Activated T-cell treated with anti-CD3 and anti-CD28 coated beads, Interleukin-2, amount 50 U/mL, for 72 hours (primary cell): ENCODE results near the gene KMT2C. TPM values are rescaled to one million over a fixed set of nuclear protein-coding genes. Genes with fewer than 3 reads are reported as not detected.

Experiments used
- ATAC-seq, 2 donors: fragments of 150-1000 bp; cut with Tn5 transposase; replicated peaks in 1 of 2; 2 replicates each; pipeline ENCODE4 v1.10.0; 2021; ENCODE audit warnings: moderate library complexity in 2 of 2, mild to moderate bottlenecking in 1 of 2
- DNase-seq, 2 donors: peaks; one replicate each; pipeline ENCODE4 v3.0.0; 2021 to 2022; ENCODE audit warnings: mixed read lengths in 1 of 2
- H3K27ac Mint-ChIP-seq: one replicate; pipeline ENCODE4 v1.8.0; 2022; ENCODE audit warnings: mild to moderate bottlenecking, moderate library complexity, mixed read lengths
- H3K27me3 Mint-ChIP-seq: one replicate; pipeline ENCODE4 v1.8.0; 2022; ENCODE audit warnings: low read depth, mixed read lengths
- H3K36me3 Mint-ChIP-seq, 2 donors: one replicate each; pipeline ENCODE4 v1.8.0; 2022; ENCODE audit warnings: mixed read lengths in 2 of 2, mild to moderate bottlenecking in 1 of 2; ENCODE audit not compliant: insufficient read depth in 2 of 2
- H3K4me1 Mint-ChIP-seq: one replicate; pipeline ENCODE4 v1.8.0; 2022; ENCODE audit warnings: low read depth, mixed read lengths
- H3K4me3 Mint-ChIP-seq, 2 donors: one replicate each; pipeline ENCODE4 v1.8.0; 2022; ENCODE audit warnings: mild to moderate bottlenecking in 2 of 2, mixed read lengths in 2 of 2, moderate library complexity in 2 of 2
- H3K9me3 Mint-ChIP-seq, 2 donors: one replicate each; pipeline ENCODE4 v1.8.0; 2022; ENCODE audit warnings: mixed read lengths in 2 of 2
- total RNA-seq, 2 donors: library from RNA; stranded (reverse); gene quantifications; one replicate each; pipeline ENCODE4 v1.2.3, GENCODE V29; 2022

The KMT2C gene
- total RNA-seq, 2 donors from 2014 or later: 55.6 to 60.2 TPM

GRCh38 chr7:152137476-152138025, 298.3 kb downstream of the KMT2C start:
- no peaks in the 10 kb centered on the region for H3K27me3 Mint-ChIP-seq
- no peak overlapping the region for H3K27ac Mint-ChIP-seq
- H3K4me3 Mint-ChIP-seq: no peak overlapping the region
- peaks cover 3% of the 10 kb centered on the region for H3K4me1 Mint-ChIP-seq
- H3K9me3 Mint-ChIP-seq: no peaks in the 10 kb centered on the region
- ATAC-seq (no peak), DNase-seq (no peak)
- H3K36me3 Mint-ChIP-seq: peaks cover 3 to 24% of the 10 kb centered on the region in 2 donors

- Mint-ChIP-seq H3K27ac (no peak overlapping the region), H3K4me3 (no peak overlapping the region), H3K36me3 (peaks cover 3 to 22% of the 10 kb centered on the region in 2 donors)
Measured at GRCh38 chr7:152136686-152137085, 299.1 kb downstream of the KMT2C start.

GRCh38 chr7:152133804-152134203, 302.0 kb downstream of the KMT2C start:
- H3K27me3 Mint-ChIP-seq: no peaks in the 10 kb centered on the region
- ATAC-seq: peak in 1 of 2 donors; percentile 7
- no peak for DNase-seq
- no peak overlapping the region for H3K4me3 Mint-ChIP-seq
- H3K4me1 Mint-ChIP-seq: no peaks in the 10 kb centered on the region
- peaks cover 1 to 15% of the 10 kb centered on the region in 2 donors for H3K36me3 Mint-ChIP-seq
- no peaks in the 10 kb centered on the region for H3K9me3 Mint-ChIP-seq
- peak overlapping the region; percentile 29 for H3K27ac Mint-ChIP-seq

More at GRCh38 chr7:152136686-152137085, 299.1 kb downstream of the KMT2C start:
- no peak for ATAC-seq
- Mint-ChIP-seq H3K27me3 (no peaks in the 10 kb centered on the region), H3K9me3 (no peaks in the 10 kb centered on the region), H3K4me1 (no peaks in the 10 kb centered on the region)
- DNase-seq: no peak

GRCh38 chr7:152132812-152133211, 303.0 kb downstream of the KMT2C start:
- no peaks in the 10 kb centered on the region for H3K9me3 Mint-ChIP-seq
- H3K27ac Mint-ChIP-seq: no peak overlapping the region
- DNase-seq: no peak
- no peak for ATAC-seq
- H3K36me3 Mint-ChIP-seq: peaks cover 2 to 12% of the 10 kb centered on the region in 2 donors
- no peaks in the 10 kb centered on the region for H3K4me1 Mint-ChIP-seq
- no peak overlapping the region for H3K4me3 Mint-ChIP-seq
- H3K27me3 Mint-ChIP-seq: no peaks in the 10 kb centered on the region

- Mint-ChIP-seq H3K4me1 (no peaks in the 10 kb centered on the region), H3K9me3 (no peaks in the 10 kb centered on the region), H3K27ac (no peak overlapping the region), H3K4me3 (no peak overlapping the region), H3K27me3 (no peaks in the 10 kb centered on the region), H3K36me3 (peaks cover 5 to 18% of the 10 kb centered on the region in 2 donors)
- ATAC-seq: no peak
- no peak for DNase-seq
Measured at GRCh38 chr7:152131981-152132494, 303.8 kb downstream of the KMT2C start.

- DNase-seq (no peak), ATAC-seq (no peak)
- Mint-ChIP-seq H3K9me3 (no peaks in the 10 kb centered on the region), H3K4me3 (no peak overlapping the region), H3K4me1 (no peaks in the 10 kb centered on the region), H3K36me3 (peaks cover 8 to 23% of the 10 kb centered on the region in 2 donors), H3K27ac (peak overlapping the region; percentile 74), H3K27me3 (no peaks in the 10 kb centered on the region)
Measured at GRCh38 chr7:152130658-152131590, 304.9 kb downstream of the KMT2C start.

- H3K4me1 Mint-ChIP-seq: no peaks in the 10 kb centered on the region
- peak overlapping the region; percentile 24 for H3K27ac Mint-ChIP-seq
- H3K4me3 Mint-ChIP-seq: no peak overlapping the region
- no peaks in the 10 kb centered on the region for H3K27me3 Mint-ChIP-seq
- peaks cover 11 to 29% of the 10 kb centered on the region in 2 donors for H3K36me3 Mint-ChIP-seq
- H3K9me3 Mint-ChIP-seq: peaks cover 2 to 4% of the 10 kb centered on the region in 2 donors
- DNase-seq (no peak), ATAC-seq (no peak)
Measured at GRCh38 chr7:152129682-152130081, 306.1 kb downstream of the KMT2C start.

- Mint-ChIP-seq H3K36me3 (peaks cover 15 to 35% of the 10 kb centered on the region in 2 donors), H3K4me1 (no peaks in the 10 kb centered on the region), H3K4me3 (no peak overlapping the region), H3K27me3 (no peaks in the 10 kb centered on the region), H3K9me3 (peaks cover 4 to 5% of the 10 kb centered on the region in 2 donors), H3K27ac (peak overlapping the region; percentile 9)
- no peak for ATAC-seq
- DNase-seq: no peak
Measured at GRCh38 chr7:152128741-152129461, 306.9 kb downstream of the KMT2C start.

- H3K4me3 Mint-ChIP-seq: no peak overlapping the region
- no peak for ATAC-seq
- no peak for DNase-seq
- H3K27ac Mint-ChIP-seq: no peak overlapping the region
- H3K27me3 Mint-ChIP-seq: no peaks in the 10 kb centered on the region
- H3K9me3 Mint-ChIP-seq: peaks cover 5 to 6% of the 10 kb centered on the region in 2 donors
- H3K4me1 Mint-ChIP-seq: no peaks in the 10 kb centered on the region
- H3K36me3 Mint-ChIP-seq: peaks cover 19 to 39% of the 10 kb centered on the region in 2 donors
Measured at GRCh38 chr7:152128252-152128651, 307.6 kb downstream of the KMT2C start.

- no peak overlapping the region for H3K4me3 Mint-ChIP-seq
- DNase-seq (no peak), ATAC-seq (peak in 1 of 2 donors; percentile 20)
- H3K4me1 Mint-ChIP-seq: no peaks in the 10 kb centered on the region
- H3K27me3 Mint-ChIP-seq: no peaks in the 10 kb centered on the region
- peaks cover 5 to 6% of the 10 kb centered on the region in 2 donors for H3K9me3 Mint-ChIP-seq
- peak overlapping the region; percentile 69 for H3K27ac Mint-ChIP-seq
- peaks cover 25 to 48% of the 10 kb centered on the region in 2 donors for H3K36me3 Mint-ChIP-seq
Measured at GRCh38 chr7:152127229-152127628, 308.6 kb downstream of the KMT2C start.

GRCh38 chr7:152126741-152127140, 309.1 kb downstream of the KMT2C start:
- no peak for ATAC-seq
- Mint-ChIP-seq H3K4me1 (no peaks in the 10 kb centered on the region), H3K9me3 (peaks cover 5 to 6% of the 10 kb centered on the region in 2 donors), H3K4me3 (no peak overlapping the region), H3K27ac (peak overlapping the region; percentile 69), H3K36me3 (peaks cover 25 to 51% of the 10 kb centered on the region in 2 donors), H3K27me3 (no peaks in the 10 kb centered on the region)
- DNase-seq: no peak

GRCh38 chr7:152122540-152122939, 313.3 kb downstream of the KMT2C start:
- ATAC-seq (no peak), DNase-seq (no peak)
- Mint-ChIP-seq H3K9me3 (peaks cover 5 to 6% of the 10 kb centered on the region in 2 donors), H3K4me1 (no peaks in the 10 kb centered on the region), H3K36me3 (peaks cover 29 to 54% of the 10 kb centered on the region in 2 donors), H3K4me3 (no peak overlapping the region), H3K27me3 (no peaks in the 10 kb centered on the region), H3K27ac (peak overlapping the region; percentile 51)

GRCh38 chr7:152121432-152121831, 314.4 kb downstream of the KMT2C start:
- H3K27ac Mint-ChIP-seq: no peak overlapping the region
- no peak for ATAC-seq
- H3K27me3 Mint-ChIP-seq: no peaks in the 10 kb centered on the region
- peaks cover 5 to 6% of the 10 kb centered on the region in 2 donors for H3K9me3 Mint-ChIP-seq
- no peak overlapping the region for H3K4me3 Mint-ChIP-seq
- peaks cover 23 to 49% of the 10 kb centered on the region in 2 donors for H3K36me3 Mint-ChIP-seq
- no peaks in the 10 kb centered on the region for H3K4me1 Mint-ChIP-seq
- DNase-seq: no peak
